Esophagus (tissue), 2 donors: ENCODE data around the gene PLD5. TPM values are rescaled to one million over a fixed set of nuclear protein-coding genes. Genes with fewer than 3 reads are reported as not detected.

Experiments
- H3K27ac ChIP-seq, 2 donors: one replicate each; pipeline ENCODE4 v1.5.1; 2013; ENCODE audit warnings: low read depth in 2 of 2, mild to moderate bottlenecking in 2 of 2, inconsistent platforms in 1 of 2, low read length in 1 of 2, moderate library complexity in 1 of 2
- H3K27me3 ChIP-seq, 2 donors: one replicate each; pipeline ENCODE4 v1.6.1; 2013; ENCODE audit warnings: low read length in 2 of 2, control low read depth in 1 of 2, mild to moderate bottlenecking in 1 of 2; ENCODE audit not compliant: insufficient read depth in 2 of 2, control insufficient read depth in 1 of 2
- H3K36me3 ChIP-seq, 2 donors: one replicate each; pipeline ENCODE4 v1.6.1; 2013; ENCODE audit warnings: low read length in 1 of 2; ENCODE audit not compliant: control insufficient read depth in 2 of 2, insufficient read depth in 2 of 2
- H3K4me1 ChIP-seq, 2 donors: one replicate each; pipeline ENCODE4 v1.6.1; 2013; ENCODE audit warnings: low read length in 1 of 2; ENCODE audit not compliant: control insufficient read depth in 2 of 2, insufficient read depth in 2 of 2
- H3K4me3 ChIP-seq, 2 donors: one replicate each; pipeline ENCODE4 v1.5.1; 2013; ENCODE audit warnings: low read length in 2 of 2, mild to moderate bottlenecking in 2 of 2, low read depth in 1 of 2, moderate library complexity in 1 of 2
- H3K9me3 ChIP-seq, 2 donors: one replicate each; pipeline ENCODE4 v1.6.1; 2013; ENCODE audit warnings: mild to moderate bottlenecking in 2 of 2, low read depth in 1 of 2, low read length in 1 of 2, moderate library complexity in 1 of 2; ENCODE audit not compliant: control insufficient read depth in 2 of 2, insufficient read depth in 1 of 2
- WGBS, 2 donors: extraction: QIAGEN DNeasy Blood & Tissue Kit; methylation state at CpG; one replicate each; pipeline ENCODE4 v1.1.7; 2013; 5-methylcytosine and 5-hydroxymethylcytosine counted together
- polyA plus RNA-seq, 2 donors: library from polyadenylated mRNA; stranded (reverse); fragments of 200-250 nt; gene quantifications; one replicate each; pipeline ENCODE4 v1.2.3, GENCODE V29; 2013
- donor health status: healthy with polysubstance abuse.
- donor health status: Bipolar disorder and iron deficiency.

The PLD5 gene
- polyA plus RNA-seq, 2 donors: 0.04 to 0.11 TPM

DNA sequence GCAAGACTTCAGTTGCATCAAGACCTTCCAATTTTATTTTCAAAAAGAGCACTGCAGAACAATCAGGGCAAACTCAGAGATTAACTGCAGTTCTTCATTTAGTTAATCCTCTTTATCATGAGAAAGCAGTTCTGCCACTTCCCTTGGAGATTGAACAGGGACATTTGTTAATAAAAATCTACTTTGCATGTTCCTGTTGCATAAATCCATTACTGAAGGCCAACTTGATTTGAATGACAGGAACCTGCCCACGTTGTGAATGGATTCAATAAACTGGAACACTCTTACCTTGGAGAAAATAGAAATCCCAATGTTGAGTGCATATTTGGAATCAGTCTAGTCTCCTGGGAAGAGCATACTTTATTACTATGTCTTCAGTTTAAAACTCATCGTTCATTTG, 19.6 kb upstream of the PLD5 start:
- no peaks in the 10 kb centered on the region for H3K27me3 ChIP-seq
- 57 to 60% methylated on average over 2 of the region's 2 CpGs for WGBS, 2 donors
- no peaks in the 10 kb centered on the region for H3K36me3 ChIP-seq
- no peaks in the 10 kb centered on the region for H3K4me1 ChIP-seq
- no peak overlapping the region for H3K4me3 ChIP-seq
- H3K27ac ChIP-seq: no peak overlapping the region
- H3K9me3 ChIP-seq: peaks cover 0 to 2% of the 10 kb centered on the region in 2 donors

DNA sequence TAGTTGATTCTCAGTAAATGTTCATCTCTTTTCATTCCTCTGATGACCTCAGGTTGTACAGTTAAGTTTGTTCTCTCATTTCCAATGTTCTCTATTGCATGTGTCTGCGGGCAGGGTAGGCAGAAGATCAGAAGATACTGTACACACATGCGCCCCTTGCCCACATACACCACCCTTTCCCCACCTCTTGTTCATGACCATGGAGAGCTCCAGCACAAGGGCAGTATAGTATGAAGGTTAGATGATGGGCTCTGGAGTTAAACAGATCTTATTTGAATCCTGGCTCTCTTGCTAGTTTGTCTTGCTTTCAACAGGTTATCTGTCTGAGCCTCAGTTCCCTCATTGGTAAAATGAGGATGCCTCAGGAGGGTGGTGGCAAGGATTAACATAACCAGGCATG, 17.8 kb upstream of the PLD5 start:
- Histone ChIP-seq H3K36me3 (no peaks in the 10 kb centered on the region), H3K9me3 (peaks cover 0 to 2% of the 10 kb centered on the region in 2 donors), H3K27me3 (no peaks in the 10 kb centered on the region), H3K4me3 (no peak overlapping the region), H3K27ac (no peak overlapping the region), H3K4me1 (no peaks in the 10 kb centered on the region)
- 96 to 100% methylated on average over 2 of the region's 2 CpGs for WGBS, 2 donors

GRCh38 chr1:242535986-242536385, 11.5 kb upstream of the PLD5 start:
- no peaks in the 10 kb centered on the region for H3K27me3 ChIP-seq
- H3K4me1 ChIP-seq: no peaks in the 10 kb centered on the region
- peaks cover 0 to 2% of the 10 kb centered on the region in 2 donors for H3K9me3 ChIP-seq
- no peak overlapping the region for H3K4me3 ChIP-seq
- H3K27ac ChIP-seq: no peak overlapping the region
- WGBS, 2 donors: 23 to 30% methylated on average over 1 of the region's 1 CpG
- no peaks in the 10 kb centered on the region for H3K36me3 ChIP-seq

GRCh38 chr1:242534753-242535152, 10.3 kb upstream of the PLD5 start:
- Histone ChIP-seq H3K4me1 (no peaks in the 10 kb centered on the region), H3K9me3 (peaks cover 0 to 2% of the 10 kb centered on the region in 2 donors), H3K27me3 (no peaks in the 10 kb centered on the region), H3K27ac (no peak overlapping the region), H3K4me3 (no peak overlapping the region), H3K36me3 (no peaks in the 10 kb centered on the region)
- 86 to 87% methylated on average over 1 of the region's 1 CpG for WGBS, 2 donors

DNA sequence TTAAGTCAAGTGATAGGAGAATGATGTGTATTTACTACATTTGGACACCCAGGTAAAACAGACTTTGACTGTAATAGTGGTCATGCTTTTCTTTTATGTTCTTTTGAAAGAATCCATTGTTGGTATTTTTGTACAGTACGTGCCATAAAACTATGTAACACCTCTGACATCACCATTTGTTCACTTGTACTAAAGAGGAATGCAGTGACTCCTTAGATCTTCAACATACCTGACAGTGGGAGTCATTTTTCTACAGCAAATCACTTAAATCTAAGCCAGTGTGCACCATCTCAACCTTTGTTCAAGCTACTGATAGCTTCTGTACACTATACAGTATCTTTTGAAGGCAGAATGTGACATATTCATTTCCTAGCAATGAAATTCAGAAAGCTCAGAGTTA, 6.3 kb upstream of the PLD5 start:
- no peaks in the 10 kb centered on the region for H3K27me3 ChIP-seq
- 58% methylated on average over 1 of the region's 1 CpG for WGBS, 2 donors
- peaks cover 0 to 2% of the 10 kb centered on the region in 2 donors for H3K9me3 ChIP-seq
- H3K27ac ChIP-seq: no peak overlapping the region
- no peaks in the 10 kb centered on the region for H3K4me1 ChIP-seq
- no peaks in the 10 kb centered on the region for H3K36me3 ChIP-seq
- H3K4me3 ChIP-seq: no peak overlapping the region

DNA sequence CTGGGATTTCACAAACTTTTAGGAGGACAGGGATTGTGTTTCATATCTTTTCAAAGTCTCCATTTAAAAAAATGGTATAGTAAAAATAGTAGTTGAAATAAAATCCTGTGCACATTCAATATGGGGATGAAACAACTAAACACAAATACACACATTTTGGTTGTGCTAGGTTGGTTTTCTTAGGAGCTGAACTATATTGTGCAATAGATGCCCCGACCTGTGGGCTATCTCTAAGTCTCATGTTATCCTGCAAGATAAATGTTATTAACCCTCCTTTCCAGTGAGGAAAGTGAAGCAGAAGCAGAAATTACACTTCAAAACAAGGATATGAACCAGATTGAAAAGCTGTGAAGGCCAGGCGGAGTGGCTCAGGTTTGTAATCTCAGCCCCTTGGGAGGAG, 1.3 kb upstream of the PLD5 start:
- WGBS, 2 donors: 74 to 79% methylated on average over 2 of the region's 2 CpGs
- Histone ChIP-seq H3K4me3 (no peak overlapping the region), H3K27me3 (peaks cover 0 to 3% of the 10 kb centered on the region in 2 donors), H3K9me3 (peaks cover 0 to 2% of the 10 kb centered on the region in 2 donors), H3K4me1 (peaks cover 2 to 4% of the 10 kb centered on the region in 2 donors), H3K36me3 (no peaks in the 10 kb centered on the region), H3K27ac (no peak overlapping the region)

DNA sequence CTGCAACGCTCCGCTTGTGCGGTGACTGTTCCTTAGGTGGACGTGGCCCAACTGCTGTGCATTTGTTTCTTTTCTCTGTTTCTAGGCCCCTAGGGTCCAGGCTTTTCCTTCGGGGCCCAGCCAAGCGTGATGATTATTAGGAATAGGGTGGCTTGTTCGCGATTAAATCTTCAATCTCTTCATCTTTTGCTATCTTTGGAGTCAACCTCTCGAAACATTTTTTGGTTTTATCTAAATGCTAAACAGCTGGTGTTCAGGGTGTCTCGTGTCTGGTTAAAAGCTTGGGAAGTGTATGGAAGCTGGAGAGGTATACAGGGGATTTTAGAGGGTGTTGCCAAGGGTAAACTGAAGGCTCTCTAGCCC, 844 bp upstream of the PLD5 start:
- 7 to 9% methylated on average over 10 of the region's 10 CpGs for WGBS, 2 donors
- peaks cover 0 to 3% of the 10 kb centered on the region in 2 donors for H3K27me3 ChIP-seq

GRCh38 chr1:242523719-242524570, 552 bp downstream of the PLD5 start:
- Histone ChIP-seq H3K9me3 (peaks cover 0 to 2% of the 10 kb centered on the region in 2 donors), H3K27me3 (peaks cover 0 to 3% of the 10 kb centered on the region in 2 donors), H3K4me3 (peak overlapping the region; percentile 30 to 48), H3K36me3 (no peaks in the 10 kb centered on the region), H3K4me1 (peaks cover 2 to 4% of the 10 kb centered on the region in 2 donors), H3K27ac (no peak overlapping the region)
- 2% methylated on average over 58 to 80 of the region's 85 CpGs for WGBS, 2 donors

More for the DNA sequence above, 844 bp upstream of the PLD5 start:
- Histone ChIP-seq H3K4me1 (peaks cover 2 to 4% of the 10 kb centered on the region in 2 donors), H3K4me3 (peak overlapping the region in 1 of 2 donors; percentile 48), H3K27ac (no peak overlapping the region), H3K9me3 (peaks cover 0 to 2% of the 10 kb centered on the region in 2 donors), H3K36me3 (no peaks in the 10 kb centered on the region)

DNA sequence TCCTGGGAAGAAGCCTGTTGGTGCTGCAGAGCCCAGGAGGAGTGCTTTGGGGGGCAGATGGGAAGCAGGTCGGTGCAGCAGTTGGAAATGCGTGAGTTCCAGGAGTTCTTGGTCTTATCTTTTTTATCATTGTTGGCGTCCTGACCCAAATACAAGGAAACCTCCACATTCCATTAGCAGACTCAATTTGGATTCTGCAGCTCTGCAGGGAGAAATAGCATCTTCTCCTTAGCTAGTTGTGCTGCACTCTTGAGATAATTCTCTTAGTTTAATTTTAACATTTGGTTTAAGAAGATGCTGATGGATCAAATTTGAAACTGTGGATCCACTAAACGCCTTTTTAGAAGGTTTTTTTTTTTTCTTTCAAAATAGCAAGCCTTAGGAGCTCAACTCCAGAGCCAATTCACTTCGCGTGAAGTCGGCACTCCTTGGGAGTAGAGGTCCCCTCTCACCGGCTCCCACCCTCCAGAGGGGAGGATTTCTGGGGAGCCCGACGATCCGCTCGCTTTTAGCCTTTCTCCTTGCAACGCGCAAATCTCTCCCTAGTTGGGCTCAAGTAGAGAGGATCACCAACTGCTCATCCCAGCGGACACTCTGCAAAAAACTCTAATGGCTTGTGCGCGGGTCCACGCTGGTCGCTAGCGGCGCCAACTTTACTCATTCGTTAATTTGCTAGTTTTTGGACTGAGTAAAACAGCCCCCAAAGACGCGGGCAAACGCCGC, 1.3 kb downstream of the PLD5 start:
- H3K36me3 ChIP-seq: no peaks in the 10 kb centered on the region
- no peak overlapping the region for H3K27ac ChIP-seq
- H3K27me3 ChIP-seq: peaks cover 0 to 3% of the 10 kb centered on the region in 2 donors
- no peak overlapping the region for H3K4me3 ChIP-seq
- H3K9me3 ChIP-seq: peaks cover 0 to 2% of the 10 kb centered on the region in 2 donors
- WGBS, 2 donors: 6 to 8% methylated on average over 26 of the region's 26 CpGs
- peaks cover 2 to 4% of the 10 kb centered on the region in 2 donors for H3K4me1 ChIP-seq
